HepG2 (cell line): Measurements from ENCODE around the gene DLG2. TPM values are rescaled to one million over a fixed set of nuclear protein-coding genes. Genes with fewer than 3 reads are reported as not detected.

Experiments
- BHLHE40 ChIP-seq: IDR thresholded peaks from 2 replicates; pipeline ENCODE4 v1.6.1; 2011; ENCODE audit warnings: low read length, improper control_type of control experiment
- FOXA1 ChIP-seq, 2 experiments: fragments of 450-650 bp in 1 of 2; sonication (generic) in 1 of 2; formaldehyde crosslinking in 1 of 2; IDR thresholded peaks; 2 replicates each; pipeline versions ENCODE4 v1.4.0 to v1.6.1; 2016 to 2020; ENCODE audit warnings: missing genetic modification reagents in 1 of 2
- FOXA3 ChIP-seq: IDR thresholded peaks from 2 replicates; pipeline ENCODE4 v1.6.1; 2016; ENCODE audit warnings: missing genetic modification reagents, missing compliant biosample characterization
- HNF4G ChIP-seq, 2 experiments: sonication (generic) in 1 of 2; formaldehyde crosslinking in 1 of 2; IDR thresholded peaks; 2 replicates each; pipeline versions ENCODE4 v1.4.0 to v1.6.1; 2011 to 2020; ENCODE audit warnings: borderline replicate concordance in 2 of 2, low read depth in 2 of 2, mild to moderate bottlenecking in 2 of 2, low read length in 1 of 2, missing genetic modification reagents in 1 of 2, moderate library complexity in 1 of 2
- HNRNPLL ChIP-seq: fragments of 200-400 bp; formaldehyde crosslinking; IDR thresholded peaks from 2 replicates; pipeline ENCODE4 v1.6.1; 2017; ENCODE audit warnings: mild to moderate bottlenecking, low read depth, low read length; ENCODE audit not compliant: poor library complexity, severe bottlenecking
- MBD4 ChIP-seq: IDR thresholded peaks from 2 replicates; pipeline ENCODE4 v1.6.1; 2012; ENCODE audit warnings: low read length, inconsistent platforms, borderline replicate concordance
- MXD1 ChIP-seq: sonication (generic); formaldehyde crosslinking; IDR thresholded peaks from 2 replicates; pipeline ENCODE4 v1.4.0; 2020; ENCODE audit warnings: mild to moderate bottlenecking, missing genetic modification reagents
- NCOA1 ChIP-seq: sonication (generic); formaldehyde crosslinking; IDR thresholded peaks from 2 replicates; pipeline ENCODE4 v1.9.0; 2021; ENCODE audit warnings: missing genetic modification reagents
- PAXIP1 ChIP-seq: sonication (generic); formaldehyde crosslinking; conservative IDR thresholded peaks from 2 replicates; pipeline ENCODE4 v1.4.0; 2020; ENCODE audit warnings: mild to moderate bottlenecking, missing genetic modification reagents, moderate library complexity
- REPIN1 ChIP-seq: sonication (generic); formaldehyde crosslinking; IDR thresholded peaks from 2 replicates; pipeline ENCODE4 v1.8.0; 2022; ENCODE audit warnings: missing genetic modification reagents, low read depth, mild to moderate bottlenecking, borderline replicate concordance
- SNAPC2 ChIP-seq: sonication (generic); formaldehyde crosslinking; IDR thresholded peaks from 2 replicates; pipeline ENCODE4 v1.8.1; 2022; ENCODE audit warnings: mild to moderate bottlenecking, missing genetic modification reagents
- ZNF10 ChIP-seq: sonication (generic); formaldehyde crosslinking; IDR thresholded peaks from 2 replicates; pipeline ENCODE4 v1.4.0; 2020; ENCODE audit warnings: mild to moderate bottlenecking, low read depth, missing genetic modification reagents, borderline replicate concordance
- ZNF230 ChIP-seq: sonication (generic); formaldehyde crosslinking; IDR thresholded peaks from 2 replicates; pipeline ENCODE4 v1.4.0; 2020; ENCODE audit warnings: mild to moderate bottlenecking, missing genetic modification reagents
- ZNF326 ChIP-seq: sonication (generic); formaldehyde crosslinking; IDR thresholded peaks from 2 replicates; pipeline ENCODE4 v1.4.0; 2020; ENCODE audit warnings: missing genetic modification reagents, borderline replicate concordance
- ZNF333 ChIP-seq: sonication (generic); formaldehyde crosslinking; IDR thresholded peaks from 2 replicates; pipeline ENCODE4 v1.4.0; 2020; ENCODE audit warnings: mild to moderate bottlenecking, missing genetic modification reagents, borderline replicate concordance
- ZNF432 ChIP-seq: sonication (generic); formaldehyde crosslinking; IDR thresholded peaks from 2 replicates; pipeline ENCODE4 v1.5.0; 2020; ENCODE audit warnings: missing genetic modification reagents, mild to moderate bottlenecking, borderline replicate concordance
- ZNF609 ChIP-seq: sonication (generic); formaldehyde crosslinking; IDR thresholded peaks from 2 replicates; pipeline ENCODE4 v1.4.0; 2020; ENCODE audit warnings: mild to moderate bottlenecking, missing genetic modification reagents, borderline replicate concordance
- ZZZ3 ChIP-seq: sonication (generic); formaldehyde crosslinking; IDR thresholded peaks from 2 replicates; pipeline ENCODE4 v1.4.0; 2020; ENCODE audit warnings: missing genetic modification reagents, mild to moderate bottlenecking, borderline replicate concordance
- polyA plus RNA-seq, 8 experiments: library from polyadenylated mRNA; depleted of rRNA in 3 of 8; stranded (reverse) in 7 of 8; unstranded in 1 of 8; fragments of >200 nt; fragmentation: Illumina TruSeq in 4 of 8; extraction: Trizol in 4 of 8; gene quantifications; 2 replicates each; pipeline versions ENCODE4 v1.2.1 to v1.2.3, GENCODE V29; 2011 to 2016; ENCODE audit warnings: low read depth in 4 of 8, missing spikeins in 1 of 8, mixed read lengths in 1 of 8; ENCODE audit not compliant: insufficient read depth in 1 of 8
- total RNA-seq, 5 experiments: library from RNA; depleted of rRNA; stranded (reverse); fragments of >200 nt; fragmentation: Illumina TruSeq; extraction: Trizol; gene quantifications; 2 replicates each; pipeline ENCODE4 v1.2.3, GENCODE V29; 2016; ENCODE audit warnings: low read depth in 1 of 5
- TF ChIP-seq, protein P1 (sequence below): sonication (generic); formaldehyde crosslinking; IDR thresholded peaks from 2 replicates; pipeline ENCODE4 v1.5.1; 2020; ENCODE audit warnings: missing genetic modification reagents, mild to moderate bottlenecking, borderline replicate concordance

DLG2 gene
- total and polyA plus RNA-seq, 2 of the 13 experiments (the other 11 are each of a cell fraction or from before 2014, with no cell fraction given) = 0.46 to 1.0 TPM

- TF ChIP-seq NCOA1 (CRISPR knock-in tag) = no peak
- TF ChIP-seq, protein P1, sequence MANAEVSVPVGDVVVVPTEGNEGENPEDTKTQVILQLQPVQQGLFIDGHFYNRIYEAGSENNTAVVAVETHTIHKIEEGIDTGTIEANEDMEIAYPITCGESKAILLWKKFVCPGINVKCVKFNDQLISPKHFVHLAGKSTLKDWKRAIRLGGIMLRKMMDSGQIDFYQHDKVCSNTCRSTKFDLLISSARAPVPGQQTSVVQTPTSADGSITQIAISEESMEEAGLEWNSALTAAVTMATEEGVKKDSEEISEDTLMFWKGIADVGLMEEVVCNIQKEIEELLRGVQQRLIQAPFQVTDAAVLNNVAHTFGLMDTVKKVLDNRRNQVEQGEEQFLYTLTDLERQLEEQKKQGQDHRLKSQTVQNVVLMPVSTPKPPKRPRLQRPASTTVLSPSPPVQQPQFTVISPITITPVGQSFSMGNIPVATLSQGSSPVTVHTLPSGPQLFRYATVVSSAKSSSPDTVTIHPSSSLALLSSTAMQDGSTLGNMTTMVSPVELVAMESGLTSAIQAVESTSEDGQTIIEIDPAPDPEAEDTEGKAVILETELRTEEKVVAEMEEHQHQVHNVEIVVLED (CRISPR knock-in tag) = no peak
- no peak for TF ChIP-seq FOXA1 (IDR thresholded peaks at IDR 0.05)
- 0 out of 2 replicates have a peak, but pooled peaks have one; percentile 5 for TF ChIP-seq FOXA1 (CRISPR knock-in tag; IDR thresholded peaks at IDR 0.05)
- TF ChIP-seq ZNF230 = no peak
- no peak for TF ChIP-seq MXD1 (CRISPR knock-in tag)
- TF ChIP-seq HNRNPLL = no peak
- TF ChIP-seq REPIN1 = 0 out of 2 replicates have a peak, but pooled peaks have one; percentile 33
- no peak for TF ChIP-seq ZNF326
- TF ChIP-seq SNAPC2 (CRISPR knock-in tag) = no peak
- no peak; the same call in 1 of the 2 replicates for TF ChIP-seq FOXA3 (CRISPR knock-in tag)
- TF ChIP-seq ZNF10 = no peak
- peak; percentile 80 for TF ChIP-seq BHLHE40
- no peak for TF ChIP-seq ZNF333 (CRISPR knock-in tag)
- TF ChIP-seq ZNF609 (CRISPR knock-in tag) = no peak
- TF ChIP-seq HNF4G (IDR thresholded peaks at IDR 0.05; ENCODE audit: borderline replicate concordance, low read depth, low read length) = no peak
- TF ChIP-seq HNF4G (CRISPR knock-in tag; IDR thresholded peaks at IDR 0.05; ENCODE audit: borderline replicate concordance, low read depth) = no peak
- TF ChIP-seq PAXIP1 (CRISPR knock-in tag) = peak; percentile 44; the same call in 1 of the 2 replicates
- no peak for TF ChIP-seq ZNF432 (CRISPR knock-in tag)
- TF ChIP-seq MBD4 = no peak
- no peak for TF ChIP-seq ZZZ3
Measured at GRCh38 chr11:83508804-83509203, 2118.3 kb downstream of the DLG2 start (continued).
